ENCODE results near the gene CLEC2A.
A peak's percentile ranks its signal among the peaks of the same experiment; 100 is the strongest.

CLEC2A gene

DNA sequence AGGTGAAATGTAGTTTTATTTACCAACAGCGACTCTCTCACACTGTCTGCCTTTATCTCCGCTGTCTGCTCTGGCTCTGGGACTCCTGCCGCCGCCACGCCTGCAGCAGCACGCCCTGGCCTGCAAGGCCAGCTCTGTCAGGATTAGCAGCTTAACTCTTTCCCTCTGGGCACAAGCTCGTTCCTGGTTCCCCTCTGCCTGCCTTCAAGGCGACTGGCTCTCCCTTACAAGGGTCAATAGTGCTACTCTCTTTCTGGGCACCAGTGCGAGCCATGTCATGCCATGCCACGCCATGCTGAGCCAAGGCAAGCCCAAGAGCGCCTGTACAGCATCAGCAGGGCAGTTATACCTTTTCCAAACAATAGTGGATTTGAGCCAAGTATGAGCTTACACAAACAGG, 59.4 kb downstream of the CLEC2A start:
- no peak for DNase-seq (ENCODE audit: low spot score)
- Histone ChIP-seq H3K79me1 (ENCODE audit: low read depth, low read length) (no peaks in the 10 kb centered on the region), H3K18ac (ENCODE audit: low read length) (no peak overlapping the region), H3K9me3 (replicated peaks in 1 of 2; ENCODE audit: control insufficient read depth in 2 of 2, insufficient read depth in 1 of 2, low read depth in 1 of 2, low read length in 2 of 2) (no peaks in the 10 kb centered on the region), H2BK15ac (ENCODE audit: low read length) (no peak overlapping the region), H3K4me3 (ENCODE audit: low read length in 2 of 2) (no peak overlapping the region), H4K91ac (ENCODE audit: low read depth, low read length, poor library complexity) (no peak overlapping the region), H3K14ac (ENCODE audit: low read length) (no peak overlapping the region), H2AFZ (ENCODE audit: low read length) (no peak overlapping the region), H2AK5ac (ENCODE audit: low read depth, low read length) (no peak overlapping the region), H2BK120ac (ENCODE audit: low read depth, low read length) (no peak overlapping the region), H3K4me2 (ENCODE audit: insufficient read depth, low read length, poor library complexity, severe bottlenecking) (no peak overlapping the region), H2BK12ac (ENCODE audit: low read length) (no peak overlapping the region), H4K8ac (ENCODE audit: low read depth, low read length) (no peak overlapping the region), H2BK5ac (ENCODE audit: low read length) (no peak overlapping the region), H3K27me3 (ENCODE audit: control insufficient read depth in 3 of 3, insufficient read depth in 3 of 3, low read depth in 1 of 3, low read length in 3 of 3) (no peaks in the 10 kb centered on the region), H3K23ac (ENCODE audit: low read depth, low read length, poor library complexity) (no peak overlapping the region), H3K36me3 (replicated peaks in 1 of 2; ENCODE audit: control insufficient read depth in 2 of 2, insufficient read depth in 2 of 2, low read length in 2 of 2) (no peaks in the 10 kb centered on the region), H3K27ac (replicated peaks; ENCODE audit: low read length) (no peak overlapping the region), H3K4ac (ENCODE audit: low read length) (no peak overlapping the region), H3K4me1 (ENCODE audit: control insufficient read depth in 2 of 2, insufficient read depth in 1 of 2, low read depth in 1 of 2, low read length in 2 of 2) (peaks cover 0 to 3% of the 10 kb centered on the region in 2 donors), H3K9ac (ENCODE audit: low read depth, low read length, poor library complexity) (no peak overlapping the region)
- WGBS, 2 donors (ENCODE audit: extremely low coverage in 2 of 2, insufficient read length in 2 of 2, insufficient replicate concordance in 1 of 2) = no CpG with 5 or more reads among the region's 11 CpGs

DNA sequence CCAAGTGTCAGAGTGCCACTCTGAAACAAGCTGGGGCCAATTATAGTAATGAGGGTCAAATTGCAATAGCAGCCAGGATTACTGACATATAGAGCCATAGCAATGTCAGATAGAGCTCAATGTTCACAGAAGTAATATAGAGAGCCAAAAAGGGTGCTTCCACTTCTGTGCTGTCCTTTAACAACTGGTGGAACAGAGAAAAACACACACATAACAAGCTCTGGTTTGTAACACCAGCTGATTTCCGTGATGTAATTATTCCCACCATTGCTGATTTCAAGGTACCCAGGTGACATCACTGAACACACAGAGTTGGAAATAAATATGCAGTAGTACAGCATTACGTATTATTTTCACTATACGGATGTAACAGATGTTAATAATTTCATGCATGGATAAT, 60.0 kb downstream of the CLEC2A start:
- Histone ChIP-seq H2AFZ (ENCODE audit: low read length) (no peak overlapping the region), H4K8ac (ENCODE audit: low read depth, low read length) (no peak overlapping the region), H2AK5ac (ENCODE audit: low read depth, low read length) (no peak overlapping the region), H3K4me2 (ENCODE audit: insufficient read depth, low read length, poor library complexity, severe bottlenecking) (no peak overlapping the region), H3K9me3 (replicated peaks in 1 of 2; ENCODE audit: control insufficient read depth in 2 of 2, insufficient read depth in 1 of 2, low read depth in 1 of 2, low read length in 2 of 2) (no peaks in the 10 kb centered on the region), H3K9ac (ENCODE audit: low read depth, low read length, poor library complexity) (no peak overlapping the region), H3K4ac (ENCODE audit: low read length) (no peak overlapping the region), H3K4me1 (ENCODE audit: control insufficient read depth in 2 of 2, insufficient read depth in 1 of 2, low read depth in 1 of 2, low read length in 2 of 2) (peaks cover 0 to 3% of the 10 kb centered on the region in 2 donors), H3K27ac (replicated peaks; ENCODE audit: low read length) (no peak overlapping the region), H4K91ac (ENCODE audit: low read depth, low read length, poor library complexity) (no peak overlapping the region), H2BK15ac (ENCODE audit: low read length) (no peak overlapping the region), H3K36me3 (replicated peaks in 1 of 2; ENCODE audit: control insufficient read depth in 2 of 2, insufficient read depth in 2 of 2, low read length in 2 of 2) (no peaks in the 10 kb centered on the region), H2BK120ac (ENCODE audit: low read depth, low read length) (no peak overlapping the region), H2BK12ac (ENCODE audit: low read length) (no peak overlapping the region), H3K18ac (ENCODE audit: low read length) (no peak overlapping the region), H3K27me3 (ENCODE audit: control insufficient read depth in 3 of 3, insufficient read depth in 3 of 3, low read depth in 1 of 3, low read length in 3 of 3) (no peaks in the 10 kb centered on the region), H3K23ac (ENCODE audit: low read depth, low read length, poor library complexity) (no peak overlapping the region), H3K79me1 (ENCODE audit: low read depth, low read length) (no peaks in the 10 kb centered on the region), H3K14ac (ENCODE audit: low read length) (no peak overlapping the region), H2BK5ac (ENCODE audit: low read length) (no peak overlapping the region), H3K4me3 (ENCODE audit: low read length in 2 of 2) (no peak overlapping the region)
- no CpG with 5 or more reads among the region's 3 CpGs for WGBS, 2 donors (ENCODE audit: extremely low coverage in 2 of 2, insufficient read length in 2 of 2, insufficient replicate concordance in 1 of 2)
- DNase-seq (ENCODE audit: low spot score) = no peak

DNA sequence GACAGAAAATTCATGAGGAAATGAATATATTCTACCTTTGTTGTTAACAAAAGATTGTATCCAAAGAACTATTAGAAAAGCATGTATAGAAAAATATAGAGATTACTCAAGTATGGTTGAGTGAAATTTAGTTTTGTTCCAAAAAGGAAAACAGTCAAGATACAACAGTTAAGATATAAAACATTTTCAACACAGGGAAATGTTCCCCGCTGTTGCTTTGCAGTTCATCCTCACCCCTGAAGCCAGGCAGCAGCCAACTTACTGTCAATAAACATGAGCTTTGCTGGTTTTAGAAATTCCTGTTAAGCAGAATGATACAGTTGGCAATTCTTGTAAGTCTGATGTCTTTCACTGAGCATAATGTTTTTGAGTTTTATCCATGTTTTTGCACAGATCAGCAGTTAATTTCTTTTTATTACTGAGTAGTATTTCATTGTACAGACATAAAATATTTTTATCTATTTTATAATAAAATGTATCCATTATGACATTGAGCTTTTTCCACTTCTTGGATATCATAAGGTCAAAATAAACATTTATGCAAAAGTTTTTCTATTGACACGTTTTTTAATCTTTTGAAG, 61.8 kb downstream of the CLEC2A start:
- H2BK120ac ChIP-seq (ENCODE audit: low read depth, low read length) = no peak overlapping the region
- no peaks in the 10 kb centered on the region for H3K36me3 ChIP-seq (replicated peaks in 1 of 2; ENCODE audit: control insufficient read depth in 2 of 2, insufficient read depth in 2 of 2, low read length in 2 of 2)
- DNase-seq (ENCODE audit: low spot score) = no peak
- no CpG with 5 or more reads among the region's 2 CpGs for WGBS, 2 donors (ENCODE audit: extremely low coverage in 2 of 2, insufficient read length in 2 of 2, insufficient replicate concordance in 1 of 2)
- H3K27me3 ChIP-seq (ENCODE audit: control insufficient read depth in 3 of 3, insufficient read depth in 3 of 3, low read depth in 1 of 3, low read length in 3 of 3) = no peaks in the 10 kb centered on the region
- no peak overlapping the region for H3K18ac ChIP-seq (ENCODE audit: low read length)
- H2BK5ac ChIP-seq (ENCODE audit: low read length) = no peak overlapping the region
- peaks cover 0 to 3% of the 10 kb centered on the region in 2 donors for H3K4me1 ChIP-seq (ENCODE audit: control insufficient read depth in 2 of 2, insufficient read depth in 1 of 2, low read depth in 1 of 2, low read length in 2 of 2)
- H4K91ac ChIP-seq (ENCODE audit: low read depth, low read length, poor library complexity) = no peak overlapping the region
- no peak overlapping the region for H3K9ac ChIP-seq (ENCODE audit: low read depth, low read length, poor library complexity)
- H3K14ac ChIP-seq (ENCODE audit: low read length) = no peak overlapping the region
- no peak overlapping the region for H3K27ac ChIP-seq (replicated peaks; ENCODE audit: low read length)
- no peak overlapping the region for H3K4ac ChIP-seq (ENCODE audit: low read length)
- no peak overlapping the region for H3K23ac ChIP-seq (ENCODE audit: low read depth, low read length, poor library complexity)
- H4K8ac ChIP-seq (ENCODE audit: low read depth, low read length) = no peak overlapping the region
- H3K9me3 ChIP-seq (replicated peaks in 1 of 2; ENCODE audit: control insufficient read depth in 2 of 2, insufficient read depth in 1 of 2, low read depth in 1 of 2, low read length in 2 of 2) = no peaks in the 10 kb centered on the region
- no peak overlapping the region for H3K4me2 ChIP-seq (ENCODE audit: insufficient read depth, low read length, poor library complexity, severe bottlenecking)
- no peak overlapping the region for H2BK12ac ChIP-seq (ENCODE audit: low read length)
- no peaks in the 10 kb centered on the region for H3K79me1 ChIP-seq (ENCODE audit: low read depth, low read length)
- H3K4me3 ChIP-seq (ENCODE audit: low read length in 2 of 2) = no peak overlapping the region
- no peak overlapping the region for H2AFZ ChIP-seq (ENCODE audit: low read length)
- no peak overlapping the region for H2AK5ac ChIP-seq (ENCODE audit: low read depth, low read length)
- no peak overlapping the region for H2BK15ac ChIP-seq (ENCODE audit: low read length)

DNA sequence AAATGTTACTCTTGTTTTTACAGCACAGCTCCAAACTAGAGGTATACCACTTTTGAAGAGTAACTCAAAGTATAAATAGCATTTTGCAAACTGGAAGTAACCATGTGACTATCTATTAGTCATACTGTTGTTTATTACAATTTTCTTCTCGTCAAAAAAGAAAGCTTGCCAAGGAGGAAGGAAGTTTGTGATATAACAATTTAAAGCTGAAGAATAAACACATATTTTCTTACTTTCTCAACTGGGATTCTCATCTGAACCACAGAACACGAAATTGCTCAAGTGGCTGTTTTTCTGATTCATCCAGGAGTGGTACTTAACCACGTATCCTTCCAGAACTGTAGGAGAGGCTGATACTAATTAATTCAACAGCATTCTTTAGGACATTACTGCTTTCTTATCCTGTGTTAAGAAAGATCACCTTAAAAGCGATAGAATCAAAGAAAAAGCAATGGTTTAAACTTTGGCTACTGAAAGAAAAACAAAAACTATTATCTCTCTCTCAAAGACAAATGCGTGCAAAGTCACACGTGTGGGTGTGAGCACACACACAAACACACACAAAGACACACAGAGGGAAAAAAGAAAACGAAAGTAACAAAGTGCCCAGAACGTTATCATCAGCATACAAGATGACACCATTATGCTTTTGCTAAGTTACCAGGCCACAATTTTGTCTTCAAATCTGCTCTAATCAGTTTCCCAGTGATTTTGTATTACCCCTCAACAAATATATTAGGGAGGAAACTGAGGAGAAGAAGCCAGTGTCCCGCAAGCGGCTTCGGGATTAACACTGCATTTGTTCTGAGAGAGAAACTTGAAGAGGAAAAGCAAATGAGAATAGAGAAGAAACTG, 62.6 kb downstream of the CLEC2A start, which contains the start of gene CLEC2B:
CLEC2B (minus strand) TSS at position 48 of the 855 bp plus-strand sequence.
- Histone ChIP-seq H2BK15ac (ENCODE audit: low read length) (no peak within 1 kb of the TSS), H3K27me3 (ENCODE audit: control insufficient read depth in 3 of 3, insufficient read depth in 3 of 3, low read depth in 1 of 3, low read length in 3 of 3) (no peaks in the 10 kb centered on the region), H2AK5ac (ENCODE audit: low read depth, low read length) (no peak within 1 kb of the TSS), H2BK120ac (ENCODE audit: low read depth, low read length) (no peak within 1 kb of the TSS), H3K4me2 (ENCODE audit: insufficient read depth, low read length, poor library complexity, severe bottlenecking) (no peak within 1 kb of the TSS), H3K14ac (ENCODE audit: low read length) (no peak within 1 kb of the TSS), H3K4me1 (ENCODE audit: control insufficient read depth in 2 of 2, insufficient read depth in 1 of 2, low read depth in 1 of 2, low read length in 2 of 2) (peaks cover 0 to 3% of the 10 kb centered on the region in 2 donors), H4K8ac (ENCODE audit: low read depth, low read length) (no peak within 1 kb of the TSS), H2AFZ (ENCODE audit: low read length) (peak within 1 kb of the TSS; percentile 53), H3K36me3 (replicated peaks in 1 of 2; ENCODE audit: control insufficient read depth in 2 of 2, insufficient read depth in 2 of 2, low read length in 2 of 2) (no peaks in the 10 kb centered on the region), H3K9ac (ENCODE audit: low read depth, low read length, poor library complexity) (no peak within 1 kb of the TSS), H4K91ac (ENCODE audit: low read depth, low read length, poor library complexity) (no peak within 1 kb of the TSS), H3K4me3 (ENCODE audit: low read length in 2 of 2) (peak within 1 kb of the TSS in 1 of 2 donors; percentile 14), H3K18ac (ENCODE audit: low read length) (no peak within 1 kb of the TSS), H3K23ac (ENCODE audit: low read depth, low read length, poor library complexity) (no peak within 1 kb of the TSS), H3K27ac (replicated peaks; ENCODE audit: low read length) (no peak within 1 kb of the TSS), H3K9me3 (replicated peaks in 1 of 2; ENCODE audit: control insufficient read depth in 2 of 2, insufficient read depth in 1 of 2, low read depth in 1 of 2, low read length in 2 of 2) (no peaks in the 10 kb centered on the region), H2BK5ac (ENCODE audit: low read length) (no peak within 1 kb of the TSS), H3K4ac (ENCODE audit: low read length) (no peak within 1 kb of the TSS), H3K79me1 (ENCODE audit: low read depth, low read length) (no peaks in the 10 kb centered on the region), H2BK12ac (ENCODE audit: low read length) (no peak within 1 kb of the TSS)
- no CpG with 5 or more reads among the region's 11 CpGs for WGBS, 2 donors (ENCODE audit: extremely low coverage in 2 of 2, insufficient read length in 2 of 2, insufficient replicate concordance in 1 of 2)
- DNase-seq (ENCODE audit: low spot score) = no peak

Data from neuronal stem cell (in vitro differentiated cells).